Glutamatergic neuron (in vitro differentiated cells): ENCODE data around the gene SRRM3. TPM values are rescaled to one million over a fixed set of nuclear protein-coding genes. Genes with fewer than 3 reads are reported as not detected.

Source experiments
- DNase-seq: peaks from one replicate; pipeline ENCODE4 v3.0.0; 2022
- H3K27ac Mint-ChIP-seq: one replicate; pipeline ENCODE4 v1.8.0; 2020; ENCODE audit warnings: mild to moderate bottlenecking, mixed read lengths, inconsistent platforms; ENCODE audit not compliant: unreplicated experiment
- H3K27me3 Mint-ChIP-seq: one replicate; pipeline ENCODE4 v1.8.0; 2020; ENCODE audit warnings: mild to moderate bottlenecking, moderate library complexity, mixed read lengths, inconsistent platforms; ENCODE audit not compliant: unreplicated experiment
- H3K36me3 Mint-ChIP-seq: one replicate; pipeline ENCODE4 v1.8.0; 2020; ENCODE audit warnings: mild to moderate bottlenecking, mixed read lengths, inconsistent platforms; ENCODE audit not compliant: unreplicated experiment
- H3K4me1 Mint-ChIP-seq: one replicate; pipeline ENCODE4 v1.8.0; 2020; ENCODE audit warnings: mild to moderate bottlenecking, low read depth, mixed read lengths, inconsistent platforms; ENCODE audit not compliant: unreplicated experiment
- H3K4me3 Mint-ChIP-seq: one replicate; pipeline ENCODE4 v1.8.0; 2020; ENCODE audit warnings: mild to moderate bottlenecking, mixed read lengths, inconsistent platforms; ENCODE audit not compliant: unreplicated experiment
- H3K9me3 Mint-ChIP-seq: one replicate; pipeline ENCODE4 v1.8.0; 2020; ENCODE audit warnings: mild to moderate bottlenecking, moderate library complexity, mixed read lengths, inconsistent platforms; ENCODE audit not compliant: unreplicated experiment
- CTCF ChIP-seq: fragments of 200-600 bp; sonication (generic); IDR thresholded peaks from one replicate; pipeline ENCODE4 v1.5.0; 2021; ENCODE audit not compliant: partially characterized antibody, unreplicated experiment
- total RNA-seq: library from RNA; stranded (reverse); fragmentation: NEBNext Ultra II Directional; extraction: Animal tissue kit (Norgen Biotek cat#: 25700); gene quantifications from one replicate; pipeline ENCODE4 v1.2.1, GENCODE V29; 2021; ENCODE audit not compliant: unreplicated experiment

Gene SRRM3
- total RNA-seq, 1 donor from 2014 or later: 154 TPM

DNA sequence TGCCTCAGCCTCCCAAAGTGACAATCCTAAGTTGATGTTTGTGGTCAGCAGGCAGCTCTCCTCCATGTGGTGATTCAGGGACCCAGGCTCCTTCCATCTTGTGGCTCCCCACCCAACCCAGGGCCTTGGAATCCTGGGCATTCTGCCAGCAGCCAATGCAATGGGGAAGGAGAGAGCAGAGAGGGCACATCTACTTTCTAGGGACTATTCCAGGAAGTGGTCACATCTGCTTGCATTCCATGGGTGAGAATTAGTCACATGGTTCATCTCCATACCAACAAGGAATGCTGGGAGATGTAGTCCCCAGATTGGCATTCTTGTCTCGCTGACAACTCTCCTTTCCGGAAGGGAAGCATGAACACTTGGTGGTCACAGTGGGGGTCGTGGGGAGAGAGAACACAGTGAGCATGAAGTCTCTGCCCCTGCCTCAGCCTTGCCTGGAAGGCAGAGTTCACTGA, 9.9 kb upstream of the SRRM3 start:
- H3K9me3 Mint-ChIP-seq: peaks cover 10% of the 10 kb centered on the region
- H3K27me3 Mint-ChIP-seq: peaks cover 1% of the 10 kb centered on the region
- no peaks in the 10 kb centered on the region for H3K36me3 Mint-ChIP-seq
- DNase-seq: peak; percentile 31
- H3K4me3 Mint-ChIP-seq: no peak overlapping the region
- peaks cover 28% of the 10 kb centered on the region for H3K4me1 Mint-ChIP-seq
- TF ChIP-seq CTCF: no peak
- no peak overlapping the region for H3K27ac Mint-ChIP-seq

- peak overlapping the region; percentile 94 for H3K27ac Mint-ChIP-seq
- no peak for TF ChIP-seq CTCF
Measured at GRCh38 chr7:76193466-76193865, 8.2 kb upstream of the SRRM3 start.

GRCh38 chr7:76193883-76194282, 7.8 kb upstream of the SRRM3 start:
- H3K4me1 Mint-ChIP-seq: peaks cover 33% of the 10 kb centered on the region
- H3K27me3 Mint-ChIP-seq: peaks cover 6% of the 10 kb centered on the region
- TF ChIP-seq CTCF: no peak
- H3K36me3 Mint-ChIP-seq: no peaks in the 10 kb centered on the region
- peak; percentile 73 for DNase-seq
- H3K9me3 Mint-ChIP-seq: peaks cover 10% of the 10 kb centered on the region
- H3K4me3 Mint-ChIP-seq: peak overlapping the region; percentile 80
- H3K27ac Mint-ChIP-seq: peak overlapping the region; percentile 94

More at GRCh38 chr7:76193466-76193865, 8.2 kb upstream of the SRRM3 start:
- DNase-seq: peak; percentile 25
- H3K4me1 Mint-ChIP-seq: peaks cover 33% of the 10 kb centered on the region
- H3K36me3 Mint-ChIP-seq: no peaks in the 10 kb centered on the region
- peaks cover 10% of the 10 kb centered on the region for H3K9me3 Mint-ChIP-seq
- H3K4me3 Mint-ChIP-seq: peak overlapping the region; percentile 80
- H3K27me3 Mint-ChIP-seq: peaks cover 6% of the 10 kb centered on the region

GRCh38 chr7:76196786-76197185, 4.9 kb upstream of the SRRM3 start:
- no peak for TF ChIP-seq CTCF
- Mint-ChIP-seq H3K27ac (peak overlapping the region; percentile 60), H3K36me3 (no peaks in the 10 kb centered on the region)

GRCh38 chr7:76198202-76198601, 3.5 kb upstream of the SRRM3 start:
- peaks cover 30% of the 10 kb centered on the region for H3K4me1 Mint-ChIP-seq
- peak; percentile 63 for DNase-seq
- H3K27me3 Mint-ChIP-seq: peaks cover 10% of the 10 kb centered on the region
- peaks cover 10% of the 10 kb centered on the region for H3K9me3 Mint-ChIP-seq
- no peak for TF ChIP-seq CTCF
- H3K27ac Mint-ChIP-seq: peak overlapping the region; percentile 96
- no peaks in the 10 kb centered on the region for H3K36me3 Mint-ChIP-seq
- H3K4me3 Mint-ChIP-seq: peak overlapping the region; percentile 57

More at GRCh38 chr7:76196786-76197185, 4.9 kb upstream of the SRRM3 start:
- DNase-seq: no peak
- Mint-ChIP-seq H3K4me1 (peaks cover 34% of the 10 kb centered on the region), H3K9me3 (peaks cover 10% of the 10 kb centered on the region), H3K4me3 (peak overlapping the region; percentile 32), H3K27me3 (peaks cover 10% of the 10 kb centered on the region)
